IMR-90 (cell line): ENCODE results near the gene SORD. TPM values are rescaled to one million over a fixed set of nuclear protein-coding genes. Genes with fewer than 3 reads are reported as not detected.

Experiments
- ATAC-seq: fragments of 200-7000 bp; cut with Tn5 transposase; 2 replicates; pipeline ENCODE4 v1.9.1; 2020; ENCODE audit warnings: low read depth, mild to moderate bottlenecking, moderate library complexity
- BruUV-seq: library from RNA; stranded (reverse); fragments of 400-500 nt; replicated peaks from 2 replicates; lab custom pipeline; 2021; lab: Mats Ljungman, UMichigan
- CTCF ChIA-PET: fragments of 300-600 bp; formaldehyde crosslinking; extraction: SDS; loops from one replicate; lab custom pipeline; 2021; ENCODE audit warnings: antibody characterized with exemption; lab: Yijun Ruan, JAX
- POLR2A ChIA-PET: fragments of 300-600 bp; sonication (Branson Sonifier 250); formaldehyde crosslinking; loops from one replicate; lab custom pipeline; 2022; ENCODE audit warnings: antibody characterized with exemption; ENCODE audit not compliant: unreplicated experiment; lab: Charles Lee
- DNase-seq: peaks from one replicate; pipeline ENCODE4 v3.0.0; 2013
- H2AFZ ChIP-seq: replicated peaks from 2 replicates; pipeline ENCODE3; 2013; ENCODE audit warnings: low read length, mild to moderate bottlenecking; ENCODE audit not compliant: poor library complexity
- H2AK5ac ChIP-seq: 2 replicates; pipeline ENCODE4 v1.6.1; 2013; ENCODE audit warnings: low read depth, low read length, inconsistent platforms
- H2AK9ac ChIP-seq: replicated peaks from 2 replicates; pipeline ENCODE3; 2013; ENCODE audit warnings: mild to moderate bottlenecking, low read depth, low read length, moderate library complexity; ENCODE audit not compliant: poor library complexity
- H2BK120ac ChIP-seq: 2 replicates; pipeline ENCODE4 v1.6.1; 2013; ENCODE audit warnings: low read depth, low read length, inconsistent platforms
- H2BK15ac ChIP-seq: 3 replicates; pipeline ENCODE4 v1.6.1; 2013; ENCODE audit warnings: low read depth, low read length, inconsistent platforms
- H2BK20ac ChIP-seq: 2 replicates; pipeline ENCODE4 v1.6.1; 2013; ENCODE audit warnings: low read depth, mild to moderate bottlenecking, inconsistent platforms, low read length, moderate library complexity
- H2BK5ac ChIP-seq: 2 replicates; pipeline ENCODE4 v1.6.1; 2013; ENCODE audit warnings: mild to moderate bottlenecking, low read depth, low read length, inconsistent platforms; ENCODE audit not compliant: poor library complexity, severe bottlenecking
- H3K14ac ChIP-seq: replicated peaks from 2 replicates; pipeline ENCODE4 v1.6.1; 2013; ENCODE audit warnings: low read depth, low read length, inconsistent platforms
- H3K18ac ChIP-seq: 2 replicates; pipeline ENCODE4 v1.6.1; 2013; ENCODE audit warnings: low read depth, low read length, control low read depth
- H3K23ac ChIP-seq: 2 replicates; pipeline ENCODE4 v1.6.1; 2013; ENCODE audit warnings: low read depth, low read length, inconsistent platforms
- H3K27ac ChIP-seq: 2 replicates; pipeline ENCODE4 v1.5.1; 2013; ENCODE audit warnings: mild to moderate bottlenecking, control low read depth, low read length; ENCODE audit not compliant: insufficient read depth
- H3K27me3 ChIP-seq: 2 replicates; pipeline ENCODE4 v1.6.1; 2013; ENCODE audit warnings: low read length; ENCODE audit not compliant: control insufficient read depth, insufficient read depth
- H3K36me3 ChIP-seq: 2 replicates; pipeline ENCODE4 v1.6.1; 2013; ENCODE audit warnings: low read length, mixed read lengths; ENCODE audit not compliant: control insufficient read depth, insufficient read depth
- H3K4ac ChIP-seq: 2 replicates; pipeline ENCODE4 v1.6.1; 2013; ENCODE audit warnings: low read depth, low read length, inconsistent platforms
- H3K4me1 ChIP-seq: 2 replicates; pipeline ENCODE4 v1.6.1; 2013; ENCODE audit warnings: low read length, mixed read lengths; ENCODE audit not compliant: control insufficient read depth, insufficient read depth
- H3K4me2 ChIP-seq: 2 replicates; pipeline ENCODE4 v1.6.1; 2013; ENCODE audit warnings: low read depth, mild to moderate bottlenecking, control low read depth, low read length, moderate library complexity
- H3K4me3 ChIP-seq: 2 replicates; pipeline ENCODE4 v1.5.1; 2013; ENCODE audit warnings: low read depth, mild to moderate bottlenecking, control low read depth, low read length, moderate library complexity; ENCODE audit not compliant: insufficient read depth
- H3K56ac ChIP-seq: 2 replicates; pipeline ENCODE4 v1.6.1; 2013; ENCODE audit warnings: low read length, inconsistent platforms; ENCODE audit not compliant: insufficient read depth; ENCODE audit errors: extremely low read depth
- H3K79me1 ChIP-seq, 2 experiments: 2 replicates each; pipeline ENCODE4 v1.6.1; 2013; ENCODE audit warnings: low read length in 2 of 2, inconsistent platforms in 1 of 2, low read depth in 1 of 2
- H3K9ac ChIP-seq: 2 replicates; pipeline ENCODE4 v1.6.1; 2013; ENCODE audit warnings: low read depth, low read length, control low read depth
- H3K9me1 ChIP-seq: 2 replicates; pipeline ENCODE4 v1.6.1; 2013; ENCODE audit warnings: low read length, inconsistent platforms; ENCODE audit not compliant: insufficient read depth
- H3K9me3 ChIP-seq: 2 replicates; pipeline ENCODE4 v1.6.1; 2013; ENCODE audit warnings: low read length; ENCODE audit not compliant: control insufficient read depth, insufficient read depth
- H4K20me1 ChIP-seq: 2 replicates; pipeline ENCODE4 v1.6.1; 2013; ENCODE audit warnings: low read length, inconsistent platforms; ENCODE audit not compliant: insufficient read depth
- H4K5ac ChIP-seq: 2 replicates; pipeline ENCODE4 v1.6.1; 2013; ENCODE audit warnings: mild to moderate bottlenecking, low read depth, low read length, control low read depth
- H4K8ac ChIP-seq, 2 experiments: 2 replicates each; pipeline ENCODE4 v1.6.1; 2013; ENCODE audit warnings: low read depth in 2 of 2, low read length in 2 of 2, control low read depth in 1 of 2, inconsistent platforms in 1 of 2
- H4K91ac ChIP-seq: 2 replicates; pipeline ENCODE4 v1.6.1; 2013; ENCODE audit warnings: low read depth, low read length, inconsistent platforms; ENCODE audit not compliant: insufficient read depth
- BHLHE40 ChIP-seq: fragments of 150-350 bp; IDR thresholded peaks from 2 replicates; pipeline ENCODE4 v1.6.1; 2016; ENCODE audit warnings: mild to moderate bottlenecking, low read depth, low read length
- CEBPB ChIP-seq: IDR thresholded peaks from 2 replicates; pipeline ENCODE4 v1.6.1; 2012; ENCODE audit warnings: low read depth, low read length, improper control_type of control experiment
- CHD1 ChIP-seq: IDR thresholded peaks from 2 replicates; pipeline ENCODE4 v1.6.1; 2012; ENCODE audit warnings: low read depth, low read length, improper control_type of control experiment
- ELK1 ChIP-seq: fragments of 150-350 bp; IDR thresholded peaks from 2 replicates; pipeline ENCODE4 v1.6.1; 2016; ENCODE audit warnings: low read depth, mild to moderate bottlenecking, low read length, moderate library complexity, borderline replicate concordance
- FOS ChIP-seq: fragments of 150-350 bp; IDR thresholded peaks from 2 replicates; pipeline ENCODE4 v1.6.1; 2016; ENCODE audit warnings: low read depth, low read length
- MAFK ChIP-seq: IDR thresholded peaks from 2 replicates; pipeline ENCODE4 v1.6.1; 2012; ENCODE audit warnings: low read depth, low read length, improper control_type of control experiment
- MAZ ChIP-seq: IDR thresholded peaks from 2 replicates; pipeline ENCODE4 v1.6.1; 2012; ENCODE audit warnings: low read depth, mild to moderate bottlenecking, low read length, improper control_type of control experiment, moderate library complexity, borderline replicate concordance
- MXI1 ChIP-seq: IDR thresholded peaks from 2 replicates; pipeline ENCODE4 v1.6.1; 2012; ENCODE audit warnings: low read depth, mild to moderate bottlenecking, low read length, moderate library complexity, borderline replicate concordance
- NFE2L2 ChIP-seq: fragments of 150-350 bp; IDR thresholded peaks from 2 replicates; pipeline ENCODE4 v1.6.1; 2016; ENCODE audit warnings: low read depth, mild to moderate bottlenecking, low read length
- POLR2A ChIP-seq: IDR thresholded peaks from 2 replicates; pipeline ENCODE4 v1.6.1; 2012; ENCODE audit warnings: mild to moderate bottlenecking, low read depth, low read length
- RAD21 ChIP-seq: IDR thresholded peaks from 2 replicates; pipeline ENCODE4 v1.6.1; 2012; ENCODE audit warnings: low read length, improper control_type of control experiment
- RCOR1 ChIP-seq: IDR thresholded peaks from 2 replicates; pipeline ENCODE4 v1.6.1; 2012; ENCODE audit warnings: mild to moderate bottlenecking, low read length, improper control_type of control experiment; ENCODE audit not compliant: insufficient replicate concordance
- RFX5 ChIP-seq: IDR thresholded peaks from 2 replicates; pipeline ENCODE4 v1.8.0; 2012; ENCODE audit warnings: low read depth, mild to moderate bottlenecking, low read length, moderate library complexity
- SMC3 ChIP-seq: fragments of 150-350 bp; IDR thresholded peaks from 2 replicates; pipeline ENCODE4 v1.6.1; 2016; ENCODE audit warnings: low read depth, mild to moderate bottlenecking, antibody characterized with exemption, low read length, moderate library complexity
- USF2 ChIP-seq: fragments of 150-350 bp; IDR thresholded peaks from 2 replicates; pipeline ENCODE4 v1.6.1; 2017; ENCODE audit warnings: mild to moderate bottlenecking, antibody characterized with exemption, low read length, low read depth
- WGBS, 2 experiments: methylation state at CpG; one replicate each; pipeline versions ENCODE4 v1.1.5 to v1.1.7; 2013; ENCODE audit warnings: missing lambda C conversion rate in 2 of 2; ENCODE audit not compliant: insufficient read length in 1 of 2; ENCODE audit errors: extremely low coverage in 2 of 2; 5-methylcytosine and 5-hydroxymethylcytosine counted together
- dilution Hi-C: fragments of 300-500 bp; cut with HindIII; formaldehyde crosslinking; loops from one replicate; pipeline ENCODE4 v1.14.3; 2018; ENCODE audit warnings: low sequenced_read_pairs; ENCODE audit not compliant: unreplicated experiment
- in situ Hi-C: fragments of 300-500 bp; cut with MboI; formaldehyde crosslinking; loops from 3 replicates; pipeline ENCODE4 v1.14.3; 2019; ENCODE audit warnings: low sequenced_read_pairs, inconsistent platforms, mixed read lengths
- intact Hi-C: fragments of 100-400 bp; cut with micrococcal nuclease; formaldehyde crosslinking; loops from 2 replicates; pipeline ENCODE4 v1.10.0; 2022
- polyA plus RNA-seq, 3 experiments: library from polyadenylated mRNA; depleted of rRNA; stranded (reverse); fragments of >200 nt; gene quantifications; 2 replicates each; pipeline ENCODE4 v1.2.3, GENCODE V29; 2012; ENCODE audit warnings: low replicate concordance in 1 of 3
- total RNA-seq: library from RNA; depleted of rRNA; stranded (reverse); fragments of >200 nt; gene quantifications from 2 replicates; pipeline ENCODE4 v1.2.3, GENCODE V29; 2012
- TF ChIP-seq, protein P1 (sequence below): conservative IDR thresholded peaks from 2 replicates; pipeline ENCODE4 v1.5.1; 2012; ENCODE audit warnings: mild to moderate bottlenecking, low read depth, low read length, improper control_type of control experiment

Gene SORD
- total and polyA plus RNA-seq, 2 of the 4 experiments (the other 2 are of a cell fraction): 27.6 to 34.2 TPM

GRCh38 chr15:45050587-45050986, 27.6 kb downstream of the SORD start:
- Histone ChIP-seq H3K23ac (no peak overlapping the region), H4K20me1 (no peaks in the 10 kb centered on the region), H2BK5ac (no peak overlapping the region), H3K56ac (no peak overlapping the region), H2BK20ac (no peak overlapping the region), H3K27me3 (no peaks in the 10 kb centered on the region), H3K9ac (no peak overlapping the region), H3K14ac (no peak overlapping the region), H4K8ac (no peak overlapping the region), H3K4ac (no peak overlapping the region), H3K4me2 (no peak overlapping the region), H3K18ac (no peak overlapping the region), H2AK9ac (no peak overlapping the region), H2BK15ac (no peak overlapping the region), H2AFZ (no peak overlapping the region), H4K91ac (no peak overlapping the region), H3K27ac (no peak overlapping the region), H3K9me3 (no peaks in the 10 kb centered on the region), H4K5ac (no peak overlapping the region), H3K4me3 (no peak overlapping the region), H2AK5ac (no peak overlapping the region), H3K4me1 (no peaks in the 10 kb centered on the region), H3K36me3 (peaks cover 10% of the 10 kb centered on the region), H2BK120ac (no peak overlapping the region), H3K79me1 (no peaks in the 10 kb centered on the region), H3K9me1 (no peaks in the 10 kb centered on the region)
- dilution Hi-C loops: no loop called here
- DNase-seq: no peak
- ChIA-PET CTCF (no interaction called here), POLR2A (no interaction called here)
- intact Hi-C loops: no loop called here
- no peak for TF ChIP-seq MAFK
- no peak for TF ChIP-seq USF2
- no peak for TF ChIP-seq CHD1
- TF ChIP-seq SMC3: no peak
- no peak for TF ChIP-seq FOS
- TF ChIP-seq RAD21: no peak
- no peak for TF ChIP-seq POLR2A
- TF ChIP-seq MXI1: no peak
- TF ChIP-seq MAZ: no peak
- no peak for TF ChIP-seq CEBPB
- no peak for TF ChIP-seq RCOR1
- TF ChIP-seq RFX5: no peak
- TF ChIP-seq, protein P1, sequence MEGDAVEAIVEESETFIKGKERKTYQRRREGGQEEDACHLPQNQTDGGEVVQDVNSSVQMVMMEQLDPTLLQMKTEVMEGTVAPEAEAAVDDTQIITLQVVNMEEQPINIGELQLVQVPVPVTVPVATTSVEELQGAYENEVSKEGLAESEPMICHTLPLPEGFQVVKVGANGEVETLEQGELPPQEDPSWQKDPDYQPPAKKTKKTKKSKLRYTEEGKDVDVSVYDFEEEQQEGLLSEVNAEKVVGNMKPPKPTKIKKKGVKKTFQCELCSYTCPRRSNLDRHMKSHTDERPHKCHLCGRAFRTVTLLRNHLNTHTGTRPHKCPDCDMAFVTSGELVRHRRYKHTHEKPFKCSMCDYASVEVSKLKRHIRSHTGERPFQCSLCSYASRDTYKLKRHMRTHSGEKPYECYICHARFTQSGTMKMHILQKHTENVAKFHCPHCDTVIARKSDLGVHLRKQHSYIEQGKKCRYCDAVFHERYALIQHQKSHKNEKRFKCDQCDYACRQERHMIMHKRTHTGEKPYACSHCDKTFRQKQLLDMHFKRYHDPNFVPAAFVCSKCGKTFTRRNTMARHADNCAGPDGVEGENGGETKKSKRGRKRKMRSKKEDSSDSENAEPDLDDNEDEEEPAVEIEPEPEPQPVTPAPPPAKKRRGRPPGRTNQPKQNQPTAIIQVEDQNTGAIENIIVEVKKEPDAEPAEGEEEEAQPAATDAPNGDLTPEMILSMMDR: no peak
- no peak for TF ChIP-seq ELK1
- no peak for TF ChIP-seq BHLHE40
- TF ChIP-seq NFE2L2: no peak
- ATAC-seq: no peak
- in situ Hi-C loops: no loop called here
- BruUV-seq: no TSS peak
- no CpG with 5 or more reads among the region's 1 CpG for WGBS, 2 experiments
